Breast epithelium (tissue), 3 donors: ENCODE measurements around the gene PIK3C2G.

Experiments used
- POLR2A ChIP-seq: fragments of 450-650 bp; IDR thresholded peaks from one replicate; pipeline ENCODE4 v1.6.1; 2016; ENCODE audit warnings: antibody characterized with exemption, mild to moderate bottlenecking, moderate library complexity
- POLR2AphosphoS5 ChIP-seq, 3 donors: sonication (generic); formaldehyde crosslinking; IDR thresholded peaks; one replicate each; pipeline ENCODE4 v1.6.1; 2017; ENCODE audit warnings: antibody characterized with exemption in 3 of 3
- TF ChIP-seq, protein P1 (sequence below), 3 donors: fragments of 450-650 bp; IDR thresholded peaks; one replicate each; pipeline ENCODE4 v1.5.1; 2016 to 2017; ENCODE audit warnings: antibody characterized with exemption in 3 of 3, mild to moderate bottlenecking in 3 of 3, moderate library complexity in 3 of 3

DNA sequence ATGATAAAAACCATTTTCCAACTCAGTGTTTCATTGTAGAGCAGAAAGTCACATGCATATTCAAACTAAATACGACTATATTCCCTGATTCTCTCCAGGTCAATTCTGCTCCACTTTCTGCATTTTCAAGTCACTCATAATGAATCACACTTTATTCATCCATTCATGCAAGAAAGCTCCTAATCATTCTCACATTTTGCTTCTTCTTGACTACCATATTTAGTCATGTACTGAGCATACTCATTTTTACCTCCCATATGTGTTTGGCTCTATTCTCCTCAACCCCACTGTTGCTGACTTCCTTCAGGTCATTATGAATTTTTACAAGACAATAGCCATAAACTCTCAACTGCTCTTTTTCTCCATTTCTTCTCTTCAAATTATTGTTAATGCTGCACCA, 43.4 kb upstream of the PIK3C2G start:
- TF ChIP-seq, protein P1, sequence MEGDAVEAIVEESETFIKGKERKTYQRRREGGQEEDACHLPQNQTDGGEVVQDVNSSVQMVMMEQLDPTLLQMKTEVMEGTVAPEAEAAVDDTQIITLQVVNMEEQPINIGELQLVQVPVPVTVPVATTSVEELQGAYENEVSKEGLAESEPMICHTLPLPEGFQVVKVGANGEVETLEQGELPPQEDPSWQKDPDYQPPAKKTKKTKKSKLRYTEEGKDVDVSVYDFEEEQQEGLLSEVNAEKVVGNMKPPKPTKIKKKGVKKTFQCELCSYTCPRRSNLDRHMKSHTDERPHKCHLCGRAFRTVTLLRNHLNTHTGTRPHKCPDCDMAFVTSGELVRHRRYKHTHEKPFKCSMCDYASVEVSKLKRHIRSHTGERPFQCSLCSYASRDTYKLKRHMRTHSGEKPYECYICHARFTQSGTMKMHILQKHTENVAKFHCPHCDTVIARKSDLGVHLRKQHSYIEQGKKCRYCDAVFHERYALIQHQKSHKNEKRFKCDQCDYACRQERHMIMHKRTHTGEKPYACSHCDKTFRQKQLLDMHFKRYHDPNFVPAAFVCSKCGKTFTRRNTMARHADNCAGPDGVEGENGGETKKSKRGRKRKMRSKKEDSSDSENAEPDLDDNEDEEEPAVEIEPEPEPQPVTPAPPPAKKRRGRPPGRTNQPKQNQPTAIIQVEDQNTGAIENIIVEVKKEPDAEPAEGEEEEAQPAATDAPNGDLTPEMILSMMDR (IDR thresholded peaks at IDR 0.05): no peak
- TF ChIP-seq POLR2A (no peak), POLR2AphosphoS5 (IDR thresholded peaks at IDR 0.05) (no peak)
